HG03520 (cell line): ENCODE results near the gene MICAL2.

Experiments
- ATAC-seq: cut with Tn5 transposase; IDR thresholded peaks from one replicate; pipeline ENCODE4 v1.9.1; 2021; ENCODE audit warnings: mild to moderate bottlenecking, moderate library complexity; ENCODE audit not compliant: unreplicated experiment

The MICAL2 gene

GRCh38 chr11:12294613-12295012 is 184.2 kb downstream of the MICAL2 start:
- ATAC-seq = no peak

- no peak for ATAC-seq
These were observed 185.6 kb downstream of the MICAL2 start for GRCh38 chr11:12295943-12296342.

GRCh38 chr11:12298610-12299009 is 188.2 kb downstream of the MICAL2 start:
- no peak for ATAC-seq

- no peak for ATAC-seq
These were observed 191.0 kb downstream of the MICAL2 start for GRCh38 chr11:12301379-12301778.

- ATAC-seq = no peak
These were observed 193.2 kb downstream of the MICAL2 start for GRCh38 chr11:12303421-12304149.

GRCh38 chr11:12306830-12307229 is 196.4 kb downstream of the MICAL2 start:
- ATAC-seq = no peak

- no peak for ATAC-seq
These were observed 201.7 kb downstream of the MICAL2 start for GRCh38 chr11:12312132-12312531.
